GM18502 (cell line): Measurements from ENCODE around the gene STRIT1.

ENCODE experiments used
- ATAC-seq: cut with Tn5 transposase; IDR thresholded peaks from one replicate; pipeline ENCODE4 v1.9.1; 2021; ENCODE audit warnings: mild to moderate bottlenecking; ENCODE audit not compliant: unreplicated experiment, poor library complexity

The STRIT1 gene

DNA sequence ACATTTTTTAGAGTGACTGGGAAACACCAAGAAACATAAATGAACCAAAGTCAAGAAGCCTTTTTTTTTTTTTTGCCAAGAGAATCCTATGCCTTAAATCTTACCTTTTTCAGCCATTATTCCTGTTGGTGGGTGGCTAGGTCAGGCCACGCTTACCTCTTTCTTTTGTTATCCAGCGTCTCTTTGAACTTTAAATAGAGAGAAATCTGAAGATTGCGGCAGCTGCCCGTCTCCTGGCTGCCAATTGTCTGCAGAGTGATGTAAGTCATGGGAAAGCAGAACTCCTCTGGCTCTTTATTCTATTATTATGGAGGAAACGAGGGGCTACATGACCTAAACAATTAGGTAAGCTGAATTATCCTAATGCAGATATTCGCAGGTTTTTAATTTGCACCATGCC lies at the start of gene STRIT1:
Gene STRIT1 (minus strand): TSS at position 168 of the 400 bp plus-strand sequence.
- ATAC-seq: no peak

DNA sequence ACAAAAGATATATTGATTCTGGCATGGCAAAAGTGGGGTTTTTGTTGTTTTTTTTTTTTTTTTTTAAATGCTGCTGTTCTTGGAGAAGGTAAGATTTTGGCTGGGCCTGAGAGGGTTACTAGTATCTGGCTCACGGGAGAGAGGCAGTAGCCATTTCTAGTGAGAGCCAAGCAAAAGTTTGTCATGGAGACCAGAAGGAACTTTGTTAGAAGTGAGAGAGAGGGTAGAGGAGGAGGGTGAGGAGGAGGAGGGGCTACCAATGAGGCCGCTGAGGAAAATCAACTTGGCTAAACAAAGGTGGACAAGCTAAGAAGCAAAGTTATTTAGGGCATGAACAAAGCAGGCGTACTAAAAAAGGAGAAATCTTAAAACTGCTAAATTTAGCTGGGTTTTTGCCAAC lies 48.9 kb upstream of the STRIT1 start:
- no peak for ATAC-seq

DNA sequence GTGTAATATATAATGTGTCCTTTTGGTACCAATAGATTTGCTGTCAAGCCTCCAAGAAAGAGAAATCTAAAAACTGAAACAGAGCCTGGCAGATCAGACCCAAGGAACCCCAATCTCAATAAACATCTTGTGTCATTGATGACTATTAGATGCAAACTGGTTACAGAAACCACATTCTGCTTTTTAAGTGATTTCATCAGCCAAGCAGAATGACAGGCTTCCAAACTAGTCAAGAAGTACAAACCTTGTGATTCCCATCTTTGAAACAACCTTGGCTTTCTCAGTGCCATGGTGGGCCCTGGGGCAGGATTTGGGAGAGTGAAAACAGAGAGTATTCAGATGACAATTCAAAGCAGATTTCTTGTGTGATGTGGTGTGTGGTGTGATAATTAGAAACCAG lies 45.6 kb upstream of the STRIT1 start:
- no peak for ATAC-seq

DNA sequence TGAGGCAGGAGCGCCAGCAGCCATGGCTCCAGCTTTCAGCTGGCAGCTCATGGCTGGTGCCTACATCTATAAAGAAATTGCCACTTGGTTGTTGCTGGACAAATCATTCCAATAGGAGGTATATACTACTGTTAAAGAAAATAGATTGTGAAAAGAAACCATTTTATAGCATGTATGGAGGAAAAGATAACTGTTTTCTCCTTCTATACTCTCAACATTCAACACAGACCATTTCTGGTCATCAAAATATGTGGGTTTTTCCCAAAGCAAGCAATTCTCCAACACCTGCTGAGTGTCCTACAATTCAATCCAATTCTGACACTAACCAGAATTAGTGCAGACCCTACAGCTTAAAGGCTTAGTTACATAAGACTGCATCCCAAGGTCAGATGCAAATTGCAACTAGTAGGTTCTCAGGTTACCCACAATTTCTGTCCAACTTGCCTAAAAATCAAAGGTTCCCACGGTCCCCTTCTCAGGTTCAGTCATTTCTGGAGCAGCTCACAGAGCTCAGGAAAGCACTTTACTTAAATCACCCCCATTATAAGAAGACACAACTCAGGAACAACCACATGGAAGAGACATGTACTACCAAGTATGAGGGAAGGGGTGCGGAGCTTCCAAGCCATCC lies 42.4 kb upstream of the STRIT1 start:
- peak; percentile 59 for ATAC-seq

DNA sequence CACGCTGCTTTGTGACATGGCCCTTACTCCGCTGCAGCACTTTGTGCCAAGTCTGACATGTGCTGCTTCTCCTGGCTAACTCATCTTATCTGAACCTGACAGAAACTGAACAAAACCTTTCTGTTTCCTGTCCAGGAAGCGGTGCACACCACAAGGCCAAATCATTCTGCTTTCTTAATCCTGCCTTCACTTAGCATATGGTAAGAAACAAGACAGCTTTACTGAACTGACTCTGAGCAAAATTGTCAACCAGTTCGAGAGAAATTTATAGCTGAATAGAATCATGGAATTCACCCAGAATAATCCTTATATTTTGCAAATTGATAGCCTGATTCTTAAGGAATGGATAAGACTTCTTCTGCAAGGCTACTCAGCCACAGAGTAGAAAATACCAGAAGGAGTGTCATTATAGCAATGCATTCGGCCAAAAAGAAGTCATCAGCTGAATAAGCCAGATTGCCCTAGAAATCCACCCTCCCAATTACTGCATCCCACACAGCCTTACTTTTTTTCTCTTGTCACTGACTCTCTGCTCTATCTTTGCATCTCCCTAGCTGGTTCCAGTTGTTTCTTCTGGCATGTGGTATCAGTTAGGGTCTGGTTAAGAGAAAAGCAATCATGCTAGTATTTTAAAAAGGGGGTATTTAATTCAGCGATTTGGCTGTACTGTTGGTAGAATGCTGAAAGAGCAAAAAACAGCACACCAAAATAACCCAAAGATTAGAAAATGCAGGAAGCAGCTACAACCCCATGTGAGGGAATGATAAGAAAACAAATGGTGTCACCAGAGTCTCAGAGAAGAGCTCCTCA lies 41.6 kb upstream of the STRIT1 start:
- peak; percentile 95 for ATAC-seq

DNA sequence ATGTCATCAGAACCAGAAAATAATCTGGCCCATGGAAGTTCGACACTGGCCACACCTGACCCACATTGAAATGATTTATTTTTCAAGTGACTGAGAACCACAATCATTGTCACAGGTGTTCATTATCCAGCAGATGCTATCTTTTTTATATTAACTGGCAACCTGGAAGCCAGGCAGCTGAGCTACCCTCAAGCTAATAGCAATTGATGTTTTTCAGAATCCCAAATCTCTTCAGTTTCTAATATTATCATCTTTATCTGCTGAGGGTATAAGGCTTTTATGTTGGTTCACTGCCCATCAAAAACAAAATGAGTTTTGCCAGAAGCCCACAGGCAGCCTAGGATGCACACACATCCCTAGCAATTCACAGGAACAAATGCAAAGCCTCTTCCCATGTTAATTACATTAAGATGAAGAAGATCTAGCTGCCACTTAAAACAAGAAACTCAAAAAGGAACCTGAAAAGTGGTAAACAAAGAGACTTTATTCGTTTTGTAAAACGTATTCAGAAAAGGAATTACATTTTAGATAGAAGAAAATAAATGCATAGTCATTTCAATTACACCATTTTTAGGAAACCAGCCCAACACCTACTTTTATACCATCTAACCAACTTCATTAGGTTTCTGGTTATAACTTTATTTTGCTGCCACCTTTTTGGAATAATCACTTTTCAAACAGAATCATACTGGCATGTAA lies 40.9 kb upstream of the STRIT1 start:
- ATAC-seq: no peak

DNA sequence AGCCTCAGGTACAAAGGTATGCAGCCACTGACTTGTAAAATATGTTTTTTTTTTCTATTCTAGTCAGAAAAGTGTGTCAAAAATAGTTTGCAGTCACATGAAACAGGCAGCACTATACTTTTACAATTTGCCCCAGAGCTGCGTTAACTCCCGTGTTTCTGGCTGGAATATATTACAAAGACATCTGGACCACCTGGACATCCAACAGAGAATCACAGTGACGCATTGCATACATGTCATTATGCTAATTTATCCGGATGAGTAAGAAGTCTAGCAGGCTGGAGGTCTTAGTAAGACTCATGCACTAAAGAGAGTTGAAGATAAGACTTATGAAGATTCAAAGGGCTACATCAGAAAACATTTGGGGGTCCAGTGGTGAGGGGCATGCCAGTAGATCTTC lies 39.2 kb upstream of the STRIT1 start:
- no peak for ATAC-seq

DNA sequence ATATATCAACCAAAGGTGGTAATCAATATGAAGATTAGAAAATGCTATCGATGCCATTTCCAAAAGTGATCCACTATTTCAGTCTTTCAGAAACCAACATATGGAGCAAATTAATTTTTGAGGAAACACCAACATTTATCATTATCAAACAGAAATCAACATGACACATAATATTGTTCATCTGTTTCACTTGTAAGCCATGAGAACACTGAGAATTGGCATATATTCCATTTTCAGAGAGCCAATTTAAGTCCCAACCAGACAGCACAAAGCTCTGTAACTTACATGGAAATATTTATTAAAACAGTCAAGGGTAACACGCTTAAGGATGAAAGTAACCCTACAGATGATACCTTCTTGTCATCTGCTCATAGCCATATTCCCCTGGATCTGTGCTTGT lies 37.6 kb upstream of the STRIT1 start:
- no peak for ATAC-seq

DNA sequence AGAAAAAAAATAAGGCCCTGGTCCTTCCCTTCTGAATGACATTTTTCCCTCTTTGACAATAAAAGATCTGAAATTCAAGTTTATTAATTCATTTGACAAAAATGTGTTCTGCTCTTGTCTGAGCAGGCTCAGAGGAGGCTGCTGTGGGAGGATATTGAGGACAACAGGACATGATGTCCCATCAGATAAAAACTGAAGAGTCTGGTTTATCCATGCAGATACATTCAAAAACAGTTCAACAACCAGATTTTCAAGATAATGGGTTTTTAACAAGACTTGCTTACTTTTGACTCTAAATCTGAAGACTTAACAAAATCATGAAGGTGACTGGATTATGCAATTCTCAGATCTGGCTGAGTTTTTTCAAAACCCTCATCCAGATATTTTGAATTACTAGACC lies 36.9 kb upstream of the STRIT1 start:
- ATAC-seq: no peak

DNA sequence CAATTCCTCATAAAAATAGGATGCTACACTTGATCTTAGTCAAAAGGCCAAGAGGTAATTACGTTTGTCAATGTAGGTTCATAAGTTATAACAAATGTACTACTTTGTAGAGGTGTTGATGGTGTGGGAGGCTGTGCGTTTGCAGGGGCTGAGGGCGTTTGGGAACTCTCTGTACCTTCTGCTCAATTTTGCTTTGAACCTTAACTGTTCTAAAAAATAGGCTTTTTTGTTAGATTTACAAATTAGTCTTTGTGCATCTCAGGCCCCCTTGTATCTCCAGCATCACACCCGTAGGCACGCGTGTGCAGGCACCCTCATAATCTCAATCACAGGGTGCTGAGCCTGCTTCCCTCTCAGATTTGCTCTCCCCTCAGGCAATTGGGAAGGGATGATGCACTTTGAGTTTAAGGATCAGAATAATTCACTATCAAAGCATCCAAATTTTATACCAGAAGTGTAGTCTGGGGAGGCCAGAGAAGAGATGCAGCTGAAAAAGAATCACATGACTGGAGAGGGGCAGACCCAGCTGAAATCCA lies 36.1 kb upstream of the STRIT1 start:
- ATAC-seq: no peak

DNA sequence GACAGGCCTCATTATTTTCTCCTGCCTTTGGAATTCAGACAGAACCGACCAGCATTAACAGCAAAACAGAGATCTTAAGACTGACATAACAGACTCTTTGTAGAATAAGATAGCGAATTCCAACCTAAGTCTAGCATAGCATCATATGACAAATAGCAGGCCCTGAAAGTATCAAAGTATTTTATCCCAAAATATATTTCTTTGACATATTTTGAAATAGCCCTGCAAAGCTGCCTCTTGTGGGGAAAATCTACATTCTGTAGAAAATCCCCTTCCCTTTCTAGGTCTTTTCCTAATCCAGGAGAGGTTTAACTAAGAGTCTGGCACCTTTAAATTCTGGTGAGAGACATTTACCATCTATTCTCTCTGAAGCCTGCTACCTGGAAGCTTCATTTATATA lies 34.4 kb upstream of the STRIT1 start:
- no peak for ATAC-seq

DNA sequence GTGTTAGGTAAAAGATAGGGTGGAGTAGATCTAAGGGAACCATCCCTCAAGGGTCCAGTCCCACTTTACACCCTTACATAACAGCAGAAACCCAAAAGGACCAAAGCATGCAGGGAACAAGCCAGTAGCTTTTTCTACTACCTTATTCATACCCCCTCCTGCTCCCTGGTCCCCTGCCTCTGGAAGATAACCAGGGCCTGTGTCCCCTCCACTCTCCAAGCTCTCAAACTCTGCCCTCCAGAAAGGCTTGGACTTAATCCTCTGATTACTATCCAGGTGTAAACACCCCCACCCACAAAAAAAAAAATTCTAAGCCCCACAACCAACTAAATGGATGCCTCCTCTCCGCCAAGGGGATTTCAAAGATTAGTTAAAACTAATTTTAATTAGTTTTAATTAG lies 33.9 kb upstream of the STRIT1 start:
- no peak for ATAC-seq

DNA sequence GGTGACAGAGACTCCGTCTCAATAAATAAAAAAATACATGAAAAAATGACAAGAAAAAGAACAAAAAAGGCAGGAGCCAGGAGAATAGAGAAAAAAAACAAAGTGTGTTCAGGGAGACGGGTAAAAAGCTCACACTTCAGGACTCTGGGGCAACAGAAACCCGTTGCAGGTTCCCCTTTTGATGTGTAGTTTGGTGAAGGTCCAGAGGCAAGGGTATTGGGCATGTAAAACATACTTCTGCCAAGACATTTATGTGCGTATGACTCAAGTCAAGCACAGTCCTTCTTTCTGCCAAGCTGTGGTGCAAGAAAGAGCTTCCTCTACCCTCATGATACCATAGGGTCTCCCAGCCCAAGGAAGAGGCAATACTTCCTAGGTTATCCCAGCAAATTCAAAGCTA lies 33.4 kb upstream of the STRIT1 start:
- ATAC-seq: no peak

DNA sequence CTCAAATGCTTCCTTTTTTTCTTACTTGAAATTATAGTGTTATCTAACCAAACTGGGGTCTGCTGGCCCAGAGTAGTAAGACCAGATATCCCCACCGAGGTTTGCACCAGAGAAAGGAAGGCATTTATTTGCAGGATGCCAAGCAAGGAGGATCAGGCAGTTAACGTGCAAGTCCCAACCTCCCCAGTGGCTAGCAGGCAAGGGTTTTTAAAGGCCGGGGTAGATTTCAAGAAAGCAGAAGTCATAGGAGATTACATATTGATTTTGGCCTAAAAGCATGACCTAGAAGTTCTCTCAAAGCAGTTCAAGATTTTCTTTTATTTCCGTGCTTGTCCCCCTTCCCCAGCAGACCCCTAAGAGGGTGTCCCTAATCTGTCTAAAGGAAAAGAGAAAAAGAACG lies 32.8 kb upstream of the STRIT1 start:
- ATAC-seq: no peak

DNA sequence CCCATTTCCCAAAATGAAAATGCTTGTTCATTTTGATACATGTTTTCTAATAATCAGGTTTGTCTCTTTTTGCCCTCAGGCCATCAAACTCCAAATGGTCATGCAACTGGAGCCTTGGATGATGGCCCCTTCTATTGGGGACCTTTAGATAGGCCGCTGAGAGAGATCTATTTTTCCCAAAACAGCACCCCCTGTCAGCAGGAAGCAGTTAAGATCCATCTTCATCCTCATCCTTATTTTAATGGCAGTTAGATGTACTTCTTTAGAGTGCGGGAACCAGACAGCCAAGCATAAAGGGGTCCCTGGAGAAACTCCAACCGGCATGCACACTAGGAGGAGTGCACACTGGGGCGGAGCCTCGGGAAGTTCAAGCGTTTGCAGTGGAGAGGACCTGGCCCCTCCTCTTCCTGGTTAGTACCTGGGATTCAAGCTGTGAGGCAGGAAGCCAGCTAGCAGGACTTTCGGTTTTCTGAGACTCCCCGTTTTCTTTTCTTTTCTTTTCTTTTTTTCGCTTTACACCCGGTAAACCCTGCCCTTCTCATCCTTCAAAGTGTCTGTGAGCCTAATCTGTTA lies 31.9 kb upstream of the STRIT1 start:
- ATAC-seq: no peak

DNA sequence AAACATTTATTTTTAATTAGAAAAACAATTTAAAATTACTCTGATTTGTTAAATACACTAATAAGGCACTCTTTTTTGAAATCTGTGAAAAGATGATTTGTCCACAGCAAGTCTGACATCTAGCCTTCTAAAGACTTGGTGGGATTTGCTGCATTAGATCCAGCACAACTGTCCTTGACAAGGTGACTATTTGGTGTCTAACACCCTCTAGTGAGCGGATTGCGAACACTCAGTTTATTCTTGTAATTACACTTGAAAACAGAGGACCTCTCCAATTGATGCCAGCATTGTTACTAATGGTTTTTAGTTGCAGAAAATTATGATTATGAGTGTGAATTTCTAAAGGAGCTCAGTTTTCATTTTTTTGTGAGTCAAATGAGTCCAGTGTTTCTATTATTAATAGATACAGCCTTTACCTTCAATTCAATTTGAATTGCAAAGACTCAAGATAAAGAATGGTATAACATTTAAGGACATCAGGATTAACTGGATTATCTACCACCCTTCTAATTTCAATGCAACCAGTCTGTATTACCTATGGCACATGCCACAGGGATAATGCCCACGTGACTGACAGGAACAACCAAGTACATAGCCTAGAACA lies 29.7 kb upstream of the STRIT1 start:
- peak; percentile 95 for ATAC-seq

DNA sequence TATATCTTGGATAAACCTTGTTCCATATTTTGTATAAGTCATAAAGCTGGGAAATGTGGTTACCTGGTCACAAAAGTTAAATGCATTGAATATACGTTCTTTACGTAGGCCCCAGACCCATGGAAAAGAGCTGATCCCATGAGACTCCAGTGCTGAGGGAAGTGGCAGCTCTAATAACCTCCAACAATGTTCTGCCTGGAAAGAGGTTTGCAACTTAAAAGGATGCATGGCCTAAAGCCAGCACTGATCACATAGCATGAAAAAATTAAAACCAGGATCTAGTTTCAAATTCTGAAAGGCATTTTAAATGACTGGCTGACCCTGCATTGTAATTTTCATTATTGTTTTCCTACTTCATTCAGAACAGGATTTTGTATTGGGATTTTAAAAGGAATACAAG lies 27.9 kb upstream of the STRIT1 start:
- no peak for ATAC-seq

DNA sequence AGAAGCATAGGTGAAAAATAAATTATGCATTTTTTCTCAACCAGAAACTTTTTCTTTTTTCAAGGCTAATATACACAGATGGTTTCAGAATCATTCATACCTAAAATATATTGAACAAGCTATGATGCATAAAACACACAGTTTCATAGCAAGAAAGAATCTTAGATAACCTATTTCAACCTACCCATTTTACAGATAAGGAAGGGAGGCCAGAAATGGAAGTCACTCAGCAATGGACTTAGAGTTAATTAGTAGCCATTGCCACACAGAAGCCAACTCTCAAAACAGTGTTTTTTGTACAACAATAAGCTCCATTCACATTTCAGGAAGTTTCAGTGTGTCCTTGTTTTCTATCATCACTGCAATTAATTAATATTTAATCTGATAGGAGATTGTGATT lies 27.5 kb upstream of the STRIT1 start:
- ATAC-seq: no peak

DNA sequence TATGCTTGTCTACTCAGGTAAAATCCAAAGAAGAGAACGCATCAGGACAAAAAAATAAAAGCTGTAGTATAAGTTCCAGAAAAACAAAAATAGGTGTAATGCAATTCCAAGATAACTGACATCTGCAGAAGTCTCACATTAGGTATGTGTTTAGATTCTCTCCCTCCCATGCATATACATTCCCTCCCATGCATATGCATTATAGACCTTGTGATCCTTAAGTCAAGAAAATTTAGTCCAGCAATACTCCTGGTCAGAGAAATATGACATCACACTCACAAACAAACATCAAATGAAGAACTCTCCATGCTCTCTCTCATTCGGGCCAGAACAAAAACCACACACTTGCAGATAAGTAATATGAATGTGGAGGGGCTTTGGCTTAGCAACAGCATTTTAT lies 25.3 kb upstream of the STRIT1 start:
- ATAC-seq: no peak

DNA sequence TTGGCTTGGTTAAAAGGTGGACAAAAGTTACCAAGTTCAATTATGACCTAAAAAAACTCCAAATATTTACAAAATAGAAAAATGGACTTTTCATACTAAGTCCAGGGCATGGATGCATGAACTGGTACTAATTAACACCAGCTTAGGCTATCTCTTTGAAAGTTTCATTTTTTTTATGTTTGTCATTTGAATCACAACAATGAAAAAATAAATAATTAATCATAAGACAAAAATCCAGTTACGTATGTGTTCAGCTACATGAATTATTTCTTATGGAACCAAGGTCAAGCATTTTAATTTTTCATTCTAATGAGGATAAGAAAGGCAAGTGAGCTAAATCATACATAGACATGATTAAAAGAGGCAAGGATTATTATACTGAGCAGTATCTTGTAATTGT lies 23.7 kb upstream of the STRIT1 start:
- no peak for ATAC-seq

DNA sequence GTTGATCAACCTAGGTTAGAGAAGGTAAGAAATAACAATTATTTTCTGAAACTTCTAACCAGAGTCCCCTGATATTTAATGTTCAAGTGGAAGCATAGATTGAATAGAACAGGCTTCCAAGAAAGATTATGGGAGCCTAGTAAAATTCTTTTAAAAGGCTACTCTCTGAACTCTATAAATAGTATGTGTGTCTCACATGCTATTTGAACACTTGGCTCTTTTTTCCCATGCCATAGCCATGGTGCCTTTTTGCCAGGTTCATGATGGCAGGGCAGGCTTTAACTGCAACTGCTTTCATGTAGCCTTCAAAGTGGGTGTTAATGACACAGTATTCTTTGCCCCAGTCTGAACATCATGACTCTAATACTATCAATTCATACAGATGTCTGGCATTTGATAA lies 22.9 kb upstream of the STRIT1 start:
- ATAC-seq: no peak
